Panc1 (cell line): Measurements from ENCODE around the gene WIF1. TPM values are rescaled to one million over a fixed set of nuclear protein-coding genes. Genes with fewer than 3 reads are reported as not detected.

Experiments used
- ATAC-seq: fragments of 200-7000 bp; cut with Tn5 transposase; 2 replicates; pipeline ENCODE4 v1.9.1; 2020; ENCODE audit warnings: mild to moderate bottlenecking, moderate library complexity
- BruUV-seq: library from RNA; stranded (reverse); fragments of 400-500 nt; replicated peaks from 2 replicates; lab custom pipeline; 2021; lab: Mats Ljungman, UMichigan
- CTCF ChIA-PET: fragments of 300-600 bp; sonication (Branson Sonifier 250); formaldehyde crosslinking; loops from one replicate; lab custom pipeline; 2022; ENCODE audit warnings: antibody characterized with exemption; lab: Charles Lee
- POLR2A ChIA-PET: fragments of 300-600 bp; sonication (Branson Sonifier 250); formaldehyde crosslinking; loops from one replicate; lab custom pipeline; 2022; ENCODE audit warnings: antibody characterized with exemption; lab: Charles Lee
- DNase-seq: peaks from one replicate; pipeline ENCODE4 v3.0.0-alpha.2; 2010; ENCODE audit warnings: low read depth, low spot score
- H3K27ac ChIP-seq: 2 replicates; pipeline ENCODE4 v1.5.1; 2011; ENCODE audit warnings: mild to moderate bottlenecking, low read length, inconsistent platforms
- H3K27me3 ChIP-seq: fragments of 200-500 bp; sonication (Bioruptor generic); 2 replicates; pipeline ENCODE4 v1.6.0; 2014; ENCODE audit warnings: low read length, inconsistent platforms; ENCODE audit not compliant: control insufficient read depth, insufficient read depth
- H3K36me3 ChIP-seq: fragments of 200-500 bp; sonication (Bioruptor generic); 2 replicates; pipeline ENCODE4 v1.5.1; 2014; ENCODE audit warnings: inconsistent platforms, mild to moderate bottlenecking, low read length, moderate library complexity; ENCODE audit not compliant: control insufficient read depth, insufficient read depth
- H3K4me1 ChIP-seq: 2 replicates; pipeline ENCODE4 v1.5.1; 2011; ENCODE audit warnings: inconsistent platforms, mild to moderate bottlenecking, low read length, moderate library complexity; ENCODE audit not compliant: control insufficient read depth, insufficient read depth
- H3K4me3 ChIP-seq, 2 experiments: 2 replicates each; pipeline ENCODE4 v1.5.1; 2011 to 2012; ENCODE audit warnings: low read depth in 2 of 2, low read length in 2 of 2, mild to moderate bottlenecking in 2 of 2, inconsistent platforms in 1 of 2, moderate library complexity in 1 of 2
- H3K9me3 ChIP-seq: fragments of 200-500 bp; sonication (Bioruptor generic); 2 replicates; pipeline ENCODE4 v1.5.1; 2014; ENCODE audit warnings: low read depth, mild to moderate bottlenecking, inconsistent platforms, low read length, moderate library complexity; ENCODE audit not compliant: control insufficient read depth, insufficient read depth
- CTCF ChIP-seq: fragments of 450-650 bp; IDR thresholded peaks from 2 replicates; pipeline ENCODE4 v1.5.1; 2017; ENCODE audit warnings: mild to moderate bottlenecking
- POLR2AphosphoS5 ChIP-seq: IDR thresholded peaks from 2 replicates; pipeline ENCODE4 v1.6.1; 2012; ENCODE audit warnings: mild to moderate bottlenecking, low read depth, low read length, moderate library complexity
- REST ChIP-seq, 2 experiments: IDR thresholded peaks; 2 replicates each; pipeline ENCODE4 v1.6.1; 2011 to 2012; ENCODE audit warnings: low read depth in 2 of 2, control low read depth in 1 of 2, low read length in 1 of 2, mild to moderate bottlenecking in 1 of 2, moderate library complexity in 1 of 2; ENCODE audit not compliant: insufficient read depth in 1 of 2
- SIN3A ChIP-seq: IDR thresholded peaks from 2 replicates; pipeline ENCODE4 v1.6.1; 2012; ENCODE audit warnings: low read depth, mild to moderate bottlenecking, low read length, moderate library complexity, borderline replicate concordance; ENCODE audit not compliant: insufficient read depth
- TCF7L2 ChIP-seq: IDR thresholded peaks from 2 replicates; pipeline ENCODE4 v1.6.1; 2011; ENCODE audit warnings: mild to moderate bottlenecking, low read depth, low read length, inconsistent platforms
- in situ Hi-C: cut with HindIII; loops from 2 replicates; pipeline ENCODE4 v1.10.0; 2016; ENCODE audit warnings: low sequenced_read_pairs, low pct_unique_long_range_greater_than_20kb
- intact Hi-C: fragments of 100-400 bp; cut with micrococcal nuclease; formaldehyde crosslinking; loops from one replicate; pipeline ENCODE4 v1.10.0; 2022; ENCODE audit not compliant: unreplicated experiment
- total RNA-seq: library from RNA; stranded (reverse); gene quantifications from one replicate; pipeline ENCODE4 v1.2.1, GENCODE V29; 2021; ENCODE audit not compliant: unreplicated experiment

The WIF1 gene
- total RNA-seq, 1 experiment from 2014 or later: not detected

GRCh38 chr12:65084579-65084978, 36.5 kb downstream of the WIF1 start:
- Histone ChIP-seq H3K27me3 (peaks cover 24% of the 10 kb centered on the region), H3K9me3 (no peaks in the 10 kb centered on the region), H3K36me3 (no peaks in the 10 kb centered on the region), H3K4me1 (no peaks in the 10 kb centered on the region), H3K27ac (no peak overlapping the region), H3K4me3 (no peak overlapping the region)
- CTCF ChIA-PET: no interaction called here
- BruUV-seq: no TSS peak
- DNase-seq (no peak), ATAC-seq (no peak)
- in situ Hi-C loops: no loop called here
- intact Hi-C loops: no loop called here
- TF ChIP-seq CTCF (no peak), POLR2AphosphoS5 (no peak)
- POLR2A ChIA-PET: no interaction called here

GRCh38 chr12:65083581-65083980, 37.5 kb downstream of the WIF1 start:
- in situ Hi-C loops: no loop called here
- Histone ChIP-seq H3K27ac (no peak overlapping the region), H3K36me3 (no peaks in the 10 kb centered on the region), H3K4me3 (no peak overlapping the region), H3K9me3 (no peaks in the 10 kb centered on the region), H3K27me3 (peaks cover 24% of the 10 kb centered on the region), H3K4me1 (no peaks in the 10 kb centered on the region)
- intact Hi-C loops: no loop called here
- CTCF ChIA-PET: no interaction called here
- no peak for DNase-seq
- TF ChIP-seq POLR2AphosphoS5: no peak
- no peak for TF ChIP-seq REST (IDR thresholded peaks at IDR 0.05; ENCODE audit: insufficient read depth in 1 of 2, low read depth in 2 of 2, low read length in 1 of 2)
- no peak for TF ChIP-seq SIN3A
- TF ChIP-seq TCF7L2: no peak
- no peak for TF ChIP-seq CTCF
- POLR2A ChIA-PET: no interaction called here
- no peak for ATAC-seq
- BruUV-seq: no TSS peak

- ATAC-seq (no peak), DNase-seq (no peak)
- intact Hi-C loops: no loop called here
- Histone ChIP-seq H3K27ac (no peak overlapping the region), H3K36me3 (no peaks in the 10 kb centered on the region), H3K4me1 (no peaks in the 10 kb centered on the region), H3K27me3 (peaks cover 20% of the 10 kb centered on the region), H3K9me3 (no peaks in the 10 kb centered on the region), H3K4me3 (no peak overlapping the region)
- CTCF ChIA-PET: no interaction called here
- TF ChIP-seq SIN3A (no peak), REST (IDR thresholded peaks at IDR 0.05; ENCODE audit: insufficient read depth in 1 of 2, low read depth in 2 of 2, low read length in 1 of 2) (no peak), TCF7L2 (no peak), CTCF (no peak), POLR2AphosphoS5 (no peak)
- POLR2A ChIA-PET: no interaction called here
- in situ Hi-C loops: no loop called here
- BruUV-seq: no TSS peak
Measured at GRCh38 chr12:65082406-65082805, 38.7 kb downstream of the WIF1 start.
